C4-2B (cell line): ENCODE measurements around the gene SSX4B.
"Not testable (repeated sequence)": the region's sequence is repeated elsewhere in the genome, so short reads cannot be mapped to it uniquely, and the experiment has no call there.

Experiments
- CTCF ChIP-seq: fragments of 450-650 bp; conservative IDR thresholded peaks from 2 replicates; pipeline ENCODE4 v1.5.1; 2017; ENCODE audit warnings: mild to moderate bottlenecking
- ZFX ChIP-seq: fragments of 450-650 bp; IDR thresholded peaks from 2 replicates; pipeline ENCODE4 v1.6.1; 2017

DNA sequence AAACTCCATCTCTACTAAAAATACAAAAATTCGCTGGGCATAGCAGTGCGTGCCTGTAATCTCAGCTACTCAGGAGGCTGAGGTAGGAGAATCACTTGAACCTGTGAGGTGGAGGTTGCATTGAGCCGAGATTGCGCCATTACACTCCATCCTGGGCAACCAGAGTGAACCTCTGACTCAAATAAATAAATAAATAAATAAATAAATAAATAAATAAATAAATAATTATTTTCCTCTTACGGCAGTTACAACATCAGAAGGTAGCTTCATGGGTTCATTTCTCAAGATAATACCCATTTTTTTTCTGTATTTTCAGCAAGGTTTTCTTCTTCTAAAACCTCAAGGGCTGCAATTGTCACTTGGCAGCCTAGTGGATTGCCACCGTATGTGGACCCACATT lies 35.4 kb upstream of the SSX4B start:
- not testable (repeated sequence) for TF ChIP-seq CTCF, ZFX
